A549 (cell line): Measurements from ENCODE around the gene HPGD.

Experiments
- NPAS2 ChIP-seq: fragments of 250-450 bp; sonication (Bioruptor Pico); IDR thresholded peaks from 2 replicates; pipeline ENCODE4 v1.8.0; 2022; ENCODE audit warnings: mild to moderate bottlenecking, moderate library complexity, borderline replicate concordance
- TF ChIP-seq, protein P1 (sequence below): fragments of >200 bp; sonication (Bioruptor Twin); formaldehyde crosslinking; IDR thresholded peaks from 3 replicates; pipeline ENCODE4 v1.5.1; 2016

DNA sequence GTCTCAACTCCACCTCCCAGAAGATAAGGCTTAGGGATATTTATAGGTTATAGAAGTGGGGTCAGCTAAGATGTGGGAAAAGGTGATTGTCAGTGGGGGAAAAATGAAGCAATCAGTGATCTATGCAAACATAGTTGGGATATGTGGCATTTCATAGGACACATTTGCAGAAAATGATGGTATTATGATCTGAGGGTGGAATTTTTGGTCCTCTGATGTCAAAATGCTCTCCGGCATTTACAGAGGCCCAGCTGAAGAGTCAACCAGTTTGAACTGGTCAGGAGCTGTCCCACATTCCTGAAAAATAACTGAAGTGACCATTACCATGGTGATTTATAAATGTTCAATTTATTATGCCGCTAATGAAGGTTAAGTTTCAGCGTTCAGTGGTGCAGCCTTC is 12.2 kb upstream of the HPGD start:
- TF ChIP-seq, protein P1, sequence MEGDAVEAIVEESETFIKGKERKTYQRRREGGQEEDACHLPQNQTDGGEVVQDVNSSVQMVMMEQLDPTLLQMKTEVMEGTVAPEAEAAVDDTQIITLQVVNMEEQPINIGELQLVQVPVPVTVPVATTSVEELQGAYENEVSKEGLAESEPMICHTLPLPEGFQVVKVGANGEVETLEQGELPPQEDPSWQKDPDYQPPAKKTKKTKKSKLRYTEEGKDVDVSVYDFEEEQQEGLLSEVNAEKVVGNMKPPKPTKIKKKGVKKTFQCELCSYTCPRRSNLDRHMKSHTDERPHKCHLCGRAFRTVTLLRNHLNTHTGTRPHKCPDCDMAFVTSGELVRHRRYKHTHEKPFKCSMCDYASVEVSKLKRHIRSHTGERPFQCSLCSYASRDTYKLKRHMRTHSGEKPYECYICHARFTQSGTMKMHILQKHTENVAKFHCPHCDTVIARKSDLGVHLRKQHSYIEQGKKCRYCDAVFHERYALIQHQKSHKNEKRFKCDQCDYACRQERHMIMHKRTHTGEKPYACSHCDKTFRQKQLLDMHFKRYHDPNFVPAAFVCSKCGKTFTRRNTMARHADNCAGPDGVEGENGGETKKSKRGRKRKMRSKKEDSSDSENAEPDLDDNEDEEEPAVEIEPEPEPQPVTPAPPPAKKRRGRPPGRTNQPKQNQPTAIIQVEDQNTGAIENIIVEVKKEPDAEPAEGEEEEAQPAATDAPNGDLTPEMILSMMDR = no peak
- TF ChIP-seq NPAS2 = no peak
